Measurements from ENCODE around the gene URB1.

GRCh38 chr21:32351428-32351827 is 41.4 kb downstream of the URB1 start:
- no peak for TF ChIP-seq ZNF473 (tag by site-specific recombination; IDR thresholded peaks at IDR 0.05)
- no peak for TF ChIP-seq CTCF (tag by site-specific recombination; IDR thresholded peaks at IDR 0.05)
- TF ChIP-seq ZNF596 (tag by site-specific recombination; IDR thresholded peaks at IDR 0.05), result no peak

All from HEK293 (cell line).